ENCODE measurements around the gene INPP5J.

The INPP5J gene

GRCh38 chr22:31118046-31118820, 4.5 kb upstream of the INPP5J start:
- DNase-seq = no peak
- in situ Hi-C loops (cut with HindIII; ENCODE audit: low pct_ligation_motif_present, low pct_unique_long_range_greater_than_20kb, low sequenced_read_pairs) = no loop called here

- in situ Hi-C loops (cut with HindIII; ENCODE audit: low pct_ligation_motif_present, low pct_unique_long_range_greater_than_20kb, low sequenced_read_pairs) = no loop called here
These were observed 3.6 kb upstream of the INPP5J start for GRCh38 chr22:31119026-31119717.

GRCh38 chr22:31120230-31120629, 2.5 kb upstream of the INPP5J start:
- in situ Hi-C loops (cut with HindIII; ENCODE audit: low pct_ligation_motif_present, low pct_unique_long_range_greater_than_20kb, low sequenced_read_pairs) = no loop called here

More at GRCh38 chr22:31119026-31119717, 3.6 kb upstream of the INPP5J start:
- DNase-seq = no peak

GRCh38 chr22:31120642-31121041, 2.1 kb upstream of the INPP5J start:
- in situ Hi-C loops (cut with HindIII; ENCODE audit: low pct_ligation_motif_present, low pct_unique_long_range_greater_than_20kb, low sequenced_read_pairs) = no loop called here
- no peak for DNase-seq

More at GRCh38 chr22:31120230-31120629, 2.5 kb upstream of the INPP5J start:
- no peak for DNase-seq

GRCh38 chr22:31121403-31121802, 1.4 kb upstream of the INPP5J start:
- in situ Hi-C loops (cut with HindIII; ENCODE audit: low pct_ligation_motif_present, low pct_unique_long_range_greater_than_20kb, low sequenced_read_pairs) = no loop called here
- no peak for DNase-seq

- DNase-seq = no peak
- in situ Hi-C loops (cut with HindIII; ENCODE audit: low pct_ligation_motif_present, low pct_unique_long_range_greater_than_20kb, low sequenced_read_pairs) = no loop called here
These were observed 602 bp upstream of the INPP5J start for GRCh38 chr22:31122196-31122531.

GRCh38 chr22:31123292-31123602, 481 bp downstream of the INPP5J start:
- in situ Hi-C loops (cut with HindIII; ENCODE audit: low pct_ligation_motif_present, low pct_unique_long_range_greater_than_20kb, low sequenced_read_pairs) = no loop called here
- no peak for DNase-seq

GRCh38 chr22:31124290-31124689, 1.5 kb downstream of the INPP5J start:
- in situ Hi-C loops (cut with HindIII; ENCODE audit: low pct_ligation_motif_present, low pct_unique_long_range_greater_than_20kb, low sequenced_read_pairs) = no loop called here
- no peak for DNase-seq

GRCh38 chr22:31124811-31125465, 2.2 kb downstream of the INPP5J start:
- in situ Hi-C loops (cut with HindIII; ENCODE audit: low pct_ligation_motif_present, low pct_unique_long_range_greater_than_20kb, low sequenced_read_pairs) = no loop called here
- DNase-seq = no peak

- DNase-seq = no peak
- in situ Hi-C loops (cut with HindIII; ENCODE audit: low pct_ligation_motif_present, low pct_unique_long_range_greater_than_20kb, low sequenced_read_pairs) = no loop called here
These were observed 2.9 kb downstream of the INPP5J start for GRCh38 chr22:31125521-31126117.

- no peak for DNase-seq
- in situ Hi-C loops (cut with HindIII; ENCODE audit: low pct_ligation_motif_present, low pct_unique_long_range_greater_than_20kb, low sequenced_read_pairs) = no loop called here
These were observed 3.5 kb downstream of the INPP5J start for GRCh38 chr22:31126128-31126868.

- in situ Hi-C loops (cut with HindIII; ENCODE audit: low pct_ligation_motif_present, low pct_unique_long_range_greater_than_20kb, low sequenced_read_pairs) = no loop called here
These were observed 4.1 kb downstream of the INPP5J start for GRCh38 chr22:31126869-31127175.

GRCh38 chr22:31127181-31127772, 4.5 kb downstream of the INPP5J start:
- in situ Hi-C loops (cut with HindIII; ENCODE audit: low pct_ligation_motif_present, low pct_unique_long_range_greater_than_20kb, low sequenced_read_pairs) = no loop called here
- no peak for DNase-seq

More at GRCh38 chr22:31126869-31127175, 4.1 kb downstream of the INPP5J start:
- DNase-seq = no peak

- no peak for DNase-seq
- in situ Hi-C loops (cut with HindIII; ENCODE audit: low pct_ligation_motif_present, low pct_unique_long_range_greater_than_20kb, low sequenced_read_pairs) = no loop called here
These were observed 5.4 kb downstream of the INPP5J start for GRCh38 chr22:31128156-31128555.

GRCh38 chr22:31130873-31131272, 8.1 kb downstream of the INPP5J start:
- in situ Hi-C loops (cut with HindIII; ENCODE audit: low pct_ligation_motif_present, low pct_unique_long_range_greater_than_20kb, low sequenced_read_pairs) = no loop called here
- DNase-seq = no peak

GRCh38 chr22:31133911-31134310, 11.1 kb downstream of the INPP5J start:
- in situ Hi-C loops (cut with HindIII; ENCODE audit: low pct_ligation_motif_present, low pct_unique_long_range_greater_than_20kb, low sequenced_read_pairs) = no loop called here
- DNase-seq = no peak

GRCh38 chr22:31134688-31135087, 11.9 kb downstream of the INPP5J start:
- in situ Hi-C loops (cut with HindIII; ENCODE audit: low pct_ligation_motif_present, low pct_unique_long_range_greater_than_20kb, low sequenced_read_pairs) = no loop called here
- DNase-seq = no peak

GRCh38 chr22:31135706-31136105, 12.9 kb downstream of the INPP5J start:
- no peak for DNase-seq
- in situ Hi-C loops (cut with HindIII; ENCODE audit: low pct_ligation_motif_present, low pct_unique_long_range_greater_than_20kb, low sequenced_read_pairs) = no loop called here

GRCh38 chr22:31136155-31136554, 13.4 kb downstream of the INPP5J start:
- no peak for DNase-seq

More at GRCh38 chr22:31136155-31136554, 13.4 kb downstream of the INPP5J start:
- in situ Hi-C loops (cut with HindIII; ENCODE audit: low pct_ligation_motif_present, low pct_unique_long_range_greater_than_20kb, low sequenced_read_pairs) = no loop called here
